Keratinocyte (primary cell): Measurements from ENCODE around the gene TEX19. TPM values are rescaled to one million over a fixed set of nuclear protein-coding genes. Genes with fewer than 3 reads are reported as not detected.

Experiments
- DNase-seq: peaks from one replicate; pipeline ENCODE4 v3.0.0-alpha.2; 2011; ENCODE audit warnings: low read depth, missing footprints, low spot score
- FAIRE-seq: peaks from 2 replicates; lab custom pipeline; 2011; peaks lifted over from hg19 to GRCh38; lab: Jason Lieb, UNC
- H2AFZ ChIP-seq: 2 replicates; pipeline ENCODE4 v1.6.0; 2012; ENCODE audit warnings: low read length, control low read depth, inconsistent platforms; ENCODE audit not compliant: control insufficient read depth
- H3K27ac ChIP-seq: 2 replicates; pipeline ENCODE4 v1.5.1; 2011; ENCODE audit warnings: low read length; ENCODE audit not compliant: control insufficient read depth, insufficient read depth
- H3K27me3 ChIP-seq: 3 replicates; pipeline ENCODE4 v1.6.0; 2011; ENCODE audit warnings: low read length; ENCODE audit not compliant: control insufficient read depth, insufficient read depth; ENCODE audit errors: extremely low read depth
- H3K36me3 ChIP-seq, 2 experiments: 2 replicates in 1 of 2; 3 replicates in 1 of 2; pipeline ENCODE4 v1.5.1; 2011; ENCODE audit warnings: low read length in 2 of 2, mild to moderate bottlenecking in 1 of 2; ENCODE audit not compliant: control insufficient read depth in 2 of 2, insufficient read depth in 2 of 2; ENCODE audit errors: extremely low read depth in 1 of 2
- H3K4me1 ChIP-seq: 3 replicates; pipeline ENCODE4 v1.5.1; 2011; ENCODE audit warnings: low read length; ENCODE audit not compliant: control insufficient read depth, insufficient read depth; ENCODE audit errors: extremely low read depth
- H3K4me2 ChIP-seq: 3 replicates; pipeline ENCODE4 v1.6.0; 2011; ENCODE audit warnings: low read depth, low read length; ENCODE audit not compliant: control insufficient read depth, insufficient read depth; ENCODE audit errors: extremely low read depth
- H3K4me3 ChIP-seq, 3 experiments: fragments of 200-600 bp in 1 of 3; sonication (generic) in 1 of 3; 2 replicates in 2 of 3; 3 replicates in 1 of 3; pipeline ENCODE4 v1.5.1; 2011 to 2016; ENCODE audit warnings: low read length in 3 of 3, mild to moderate bottlenecking in 3 of 3, control low read depth in 2 of 3, inconsistent platforms in 1 of 3, low read depth in 1 of 3, mixed read lengths in 1 of 3, mixed run types in 1 of 3, moderate library complexity in 1 of 3; ENCODE audit not compliant: control insufficient read depth in 2 of 3, insufficient read depth in 2 of 3; ENCODE audit errors: extremely low read depth in 1 of 3
- H3K79me2 ChIP-seq: 2 replicates; pipeline ENCODE4 v1.6.0; 2012; ENCODE audit warnings: low read length; ENCODE audit not compliant: control insufficient read depth, insufficient read depth
- H3K9ac ChIP-seq: 3 replicates; pipeline ENCODE4 v1.6.0; 2011; ENCODE audit warnings: low read length; ENCODE audit not compliant: control insufficient read depth, insufficient read depth; ENCODE audit errors: extremely low read depth
- H3K9me1 ChIP-seq: 3 replicates; pipeline ENCODE4 v1.6.0; 2011; ENCODE audit warnings: low read length; ENCODE audit not compliant: control insufficient read depth, insufficient read depth; ENCODE audit errors: extremely low read depth
- H3K9me3 ChIP-seq: 2 replicates; pipeline ENCODE4 v1.5.1; 2012; ENCODE audit warnings: low read depth, low read length; ENCODE audit not compliant: control insufficient read depth
- H4K20me1 ChIP-seq: 3 replicates; pipeline ENCODE4 v1.6.0; 2011; ENCODE audit warnings: low read length; ENCODE audit not compliant: control insufficient read depth, insufficient read depth; ENCODE audit errors: extremely low read depth
- EZH2 ChIP-seq: IDR thresholded peaks from one replicate; pipeline ENCODE4 v1.6.1; 2012; ENCODE audit warnings: inconsistent platforms, mild to moderate bottlenecking, low read length, moderate library complexity
- dilution Hi-C: fragments of 300-500 bp; cut with MboI; formaldehyde crosslinking; loops from one replicate; pipeline ENCODE4 v1.7.0; 2020; ENCODE audit warnings: low sequenced_read_pairs; ENCODE audit not compliant: extremely low pct_ligation_motif_present
- polyA plus RNA-seq, 5 experiments: library from polyadenylated mRNA; depleted of rRNA in 3 of 5; stranded (reverse) in 3 of 5; stranded (forward) in 1 of 5; unstranded in 1 of 5; fragments of >200 nt; gene quantifications; 1 replicate in 1 of 5; 2 replicates in 3 of 5; 3 replicates in 1 of 5; pipeline versions ENCODE4 v1.2.1 to v1.2.3, GENCODE V29; 2011 to 2012; ENCODE audit warnings: missing spikeins in 2 of 5, low read depth in 1 of 5, low replicate concordance in 1 of 5
- TF ChIP-seq, protein P1 (sequence below), 3 experiments: IDR thresholded peaks in 1 of 3; conservative IDR thresholded peaks in 1 of 3; optimal IDR thresholded peaks in 1 of 3; 2 replicates in 2 of 3; 3 replicates in 1 of 3; pipeline versions ENCODE3 to v1.5.1; 2011; ENCODE audit warnings: low read length in 3 of 3, mild to moderate bottlenecking in 3 of 3, moderate library complexity in 2 of 3, control low read depth in 1 of 3, inconsistent platforms in 1 of 3; ENCODE audit not compliant: insufficient read depth in 2 of 3; ENCODE audit errors: extremely low read depth in 1 of 3

TEX19 gene
- polyA plus RNA-seq, 1 donor (not counting 4 experiments of a cell fraction or from before 2014, with no cell fraction given): not detected

- dilution Hi-C loops: no loop called here
- Histone ChIP-seq H2AFZ (no peak overlapping the region), H3K4me1 (peaks cover 14% of the 10 kb centered on the region), H3K4me3 (no peak overlapping the region), H4K20me1 (peaks cover 4% of the 10 kb centered on the region), H3K9me3 (no peaks in the 10 kb centered on the region), H3K27me3 (peaks cover 14% of the 10 kb centered on the region), H3K36me3 (no peaks in the 10 kb centered on the region), H3K4me2 (no peak overlapping the region), H3K9me1 (no peaks in the 10 kb centered on the region), H3K79me2 (no peaks in the 10 kb centered on the region), H3K27ac (no peak overlapping the region), H3K9ac (no peak overlapping the region)
- no peak for FAIRE-seq
- no peak for TF ChIP-seq EZH2
- TF ChIP-seq, protein P1, sequence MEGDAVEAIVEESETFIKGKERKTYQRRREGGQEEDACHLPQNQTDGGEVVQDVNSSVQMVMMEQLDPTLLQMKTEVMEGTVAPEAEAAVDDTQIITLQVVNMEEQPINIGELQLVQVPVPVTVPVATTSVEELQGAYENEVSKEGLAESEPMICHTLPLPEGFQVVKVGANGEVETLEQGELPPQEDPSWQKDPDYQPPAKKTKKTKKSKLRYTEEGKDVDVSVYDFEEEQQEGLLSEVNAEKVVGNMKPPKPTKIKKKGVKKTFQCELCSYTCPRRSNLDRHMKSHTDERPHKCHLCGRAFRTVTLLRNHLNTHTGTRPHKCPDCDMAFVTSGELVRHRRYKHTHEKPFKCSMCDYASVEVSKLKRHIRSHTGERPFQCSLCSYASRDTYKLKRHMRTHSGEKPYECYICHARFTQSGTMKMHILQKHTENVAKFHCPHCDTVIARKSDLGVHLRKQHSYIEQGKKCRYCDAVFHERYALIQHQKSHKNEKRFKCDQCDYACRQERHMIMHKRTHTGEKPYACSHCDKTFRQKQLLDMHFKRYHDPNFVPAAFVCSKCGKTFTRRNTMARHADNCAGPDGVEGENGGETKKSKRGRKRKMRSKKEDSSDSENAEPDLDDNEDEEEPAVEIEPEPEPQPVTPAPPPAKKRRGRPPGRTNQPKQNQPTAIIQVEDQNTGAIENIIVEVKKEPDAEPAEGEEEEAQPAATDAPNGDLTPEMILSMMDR (optimal IDR thresholded peaks at IDR 0.05 in 1 of 3, IDR thresholded peaks at IDR 0.05 in 1 of 3, conservative IDR thresholded peaks at IDR 0.05 in 1 of 3; ENCODE audit: extremely low read depth in 1 of 3, insufficient read depth in 2 of 3, low read length in 3 of 3): no peak
- no peak for DNase-seq
These were observed 5.6 kb upstream of the TEX19 start for GRCh38 chr17:82353484-82353883.

DNA sequence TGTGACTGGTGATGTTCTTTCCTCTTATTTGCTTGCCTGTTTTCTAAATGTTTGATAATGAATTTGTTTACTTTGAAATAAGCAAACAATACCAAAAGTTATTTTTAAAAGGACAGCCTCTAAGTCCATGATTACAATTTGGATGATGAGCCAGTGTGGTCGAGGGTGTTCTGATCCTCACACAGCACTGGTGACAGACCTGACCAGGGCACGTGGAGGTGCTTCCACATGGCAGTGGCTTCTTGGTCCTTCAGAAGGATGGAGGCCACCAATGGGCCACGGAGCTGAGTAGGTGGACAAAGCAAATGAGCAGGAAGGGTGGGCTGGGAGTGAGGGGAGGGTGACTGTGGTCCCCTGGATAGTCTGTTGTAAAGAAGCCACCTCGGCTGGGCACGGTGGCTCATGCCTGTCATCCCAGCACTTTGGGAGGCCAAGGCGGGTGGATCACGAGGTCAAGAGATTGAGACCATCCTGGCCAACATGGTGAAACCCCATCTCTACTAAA lies 4.2 kb upstream of the TEX19 start:
- no peak overlapping the region for H3K4me3 ChIP-seq
- no peak overlapping the region for H3K27ac ChIP-seq
- no peaks in the 10 kb centered on the region for H3K9me3 ChIP-seq
- no peak overlapping the region for H3K9ac ChIP-seq
- no peaks in the 10 kb centered on the region for H3K9me1 ChIP-seq
- DNase-seq (no peak), FAIRE-seq (no peak)
- peaks cover 17% of the 10 kb centered on the region for H3K27me3 ChIP-seq
- H2AFZ ChIP-seq: no peak overlapping the region
- H3K79me2 ChIP-seq: no peaks in the 10 kb centered on the region
- no peaks in the 10 kb centered on the region for H3K36me3 ChIP-seq
- H3K4me2 ChIP-seq: no peak overlapping the region
- dilution Hi-C loops: no loop called here
- H3K4me1 ChIP-seq: peaks cover 14% of the 10 kb centered on the region
- H4K20me1 ChIP-seq: peaks cover 4% of the 10 kb centered on the region
- TF ChIP-seq, protein P1 (optimal IDR thresholded peaks at IDR 0.05 in 1 of 3, IDR thresholded peaks at IDR 0.05 in 1 of 3, conservative IDR thresholded peaks at IDR 0.05 in 1 of 3; ENCODE audit: extremely low read depth in 1 of 3, insufficient read depth in 2 of 3, low read length in 3 of 3): no peak
- TF ChIP-seq EZH2: no peak
